ENCODE measurements around the gene FCER1G.
"Not testable (repeated sequence)": the region's sequence is repeated elsewhere in the genome, so short reads cannot be mapped to it uniquely, and the experiment has no call there.

FCER1G gene

GRCh38 chr1:161227196-161227871 lies 12.2 kb downstream of the FCER1G start:
- Histone ChIP-seq H3K36me3 (ENCODE audit: control insufficient read depth, insufficient read depth, low read length) (peaks cover 26% of the 10 kb centered on the region), H3K9me3 (ENCODE audit: control insufficient read depth, insufficient read depth, low read length) (no peaks in the 10 kb centered on the region), H3K27me3 (ENCODE audit: control insufficient read depth, insufficient read depth, low read length) (no peaks in the 10 kb centered on the region), H3K4me1 (ENCODE audit: control insufficient read depth, insufficient read depth, low read length) (peaks cover 9% of the 10 kb centered on the region), H3K9ac (ENCODE audit: low read depth, low read length) (no peak overlapping the region), H3K4me3 (ENCODE audit: low read depth, low read length) (peak overlapping the region; percentile 97)

DNA sequence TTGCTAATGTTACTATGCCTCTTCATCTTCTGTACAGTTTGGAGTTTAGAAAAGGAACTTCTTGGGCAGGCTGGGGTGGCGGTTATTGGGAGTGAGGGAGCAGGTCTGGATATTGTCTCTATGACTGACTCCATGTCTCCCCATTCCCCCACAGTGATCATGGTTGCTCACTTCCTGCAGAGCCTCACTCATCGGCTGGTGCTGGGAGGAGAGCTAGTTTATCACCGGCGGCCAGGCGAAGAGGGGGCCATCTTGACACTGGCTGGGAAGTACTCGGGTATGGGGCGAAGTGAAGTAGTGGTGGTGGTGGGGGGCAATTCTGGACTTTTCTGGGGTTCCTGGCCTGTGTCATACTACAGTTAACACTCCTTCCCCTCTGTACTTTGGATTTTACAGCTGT lies 12.9 kb downstream of the FCER1G start:
- no peaks in the 10 kb centered on the region for H3K27me3 ChIP-seq (ENCODE audit: control insufficient read depth, insufficient read depth, low read length)
- H3K4me3 ChIP-seq (ENCODE audit: low read depth, low read length), result no peak overlapping the region
- H3K9ac ChIP-seq (ENCODE audit: low read depth, low read length), result no peak overlapping the region
- H3K36me3 ChIP-seq (ENCODE audit: control insufficient read depth, insufficient read depth, low read length), result peaks cover 26% of the 10 kb centered on the region
- H3K4me1 ChIP-seq (ENCODE audit: control insufficient read depth, insufficient read depth, low read length), result peaks cover 9% of the 10 kb centered on the region
- no peaks in the 10 kb centered on the region for H3K9me3 ChIP-seq (ENCODE audit: control insufficient read depth, insufficient read depth, low read length)

DNA sequence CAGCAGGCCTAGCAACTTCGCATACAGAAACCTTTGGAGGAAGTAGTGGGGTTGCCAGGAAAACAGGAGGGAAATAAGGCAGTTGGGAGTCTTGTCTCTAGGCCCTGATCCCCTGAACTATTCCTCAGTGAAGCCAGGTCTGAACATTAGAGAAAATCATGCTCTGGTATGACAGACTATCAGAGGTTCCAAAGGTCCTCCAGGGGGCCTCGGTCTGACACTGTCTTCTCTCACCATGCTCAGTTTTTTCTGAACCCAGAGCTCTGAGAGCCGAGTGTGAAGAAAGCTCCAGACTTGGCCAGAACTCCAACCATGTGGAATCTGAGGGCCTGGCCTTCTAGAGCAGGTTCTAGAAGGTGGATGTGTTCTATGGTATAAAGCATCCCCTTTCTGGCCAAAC lies 14.8 kb downstream of the FCER1G start:
- H3K27me3 ChIP-seq (ENCODE audit: control insufficient read depth, insufficient read depth, low read length), result no peaks in the 10 kb centered on the region
- H3K9ac ChIP-seq (ENCODE audit: low read depth, low read length), result no peak overlapping the region
- peaks cover 26% of the 10 kb centered on the region for H3K36me3 ChIP-seq (ENCODE audit: control insufficient read depth, insufficient read depth, low read length)
- no peak overlapping the region for H3K4me3 ChIP-seq (ENCODE audit: low read depth, low read length)
- no peaks in the 10 kb centered on the region for H3K9me3 ChIP-seq (ENCODE audit: control insufficient read depth, insufficient read depth, low read length)
- peaks cover 7% of the 10 kb centered on the region for H3K4me1 ChIP-seq (ENCODE audit: control insufficient read depth, insufficient read depth, low read length)

GRCh38 chr1:161230762-161231161 lies 15.7 kb downstream of the FCER1G start:
- Histone ChIP-seq H3K27me3 (ENCODE audit: control insufficient read depth, insufficient read depth, low read length) (no peaks in the 10 kb centered on the region), H3K4me1 (ENCODE audit: control insufficient read depth, insufficient read depth, low read length) (peaks cover 7% of the 10 kb centered on the region), H3K36me3 (ENCODE audit: control insufficient read depth, insufficient read depth, low read length) (peaks cover 26% of the 10 kb centered on the region), H3K9ac (ENCODE audit: low read depth, low read length) (no peak overlapping the region), H3K9me3 (ENCODE audit: control insufficient read depth, insufficient read depth, low read length) (no peaks in the 10 kb centered on the region), H3K4me3 (ENCODE audit: low read depth, low read length) (no peak overlapping the region)

DNA sequence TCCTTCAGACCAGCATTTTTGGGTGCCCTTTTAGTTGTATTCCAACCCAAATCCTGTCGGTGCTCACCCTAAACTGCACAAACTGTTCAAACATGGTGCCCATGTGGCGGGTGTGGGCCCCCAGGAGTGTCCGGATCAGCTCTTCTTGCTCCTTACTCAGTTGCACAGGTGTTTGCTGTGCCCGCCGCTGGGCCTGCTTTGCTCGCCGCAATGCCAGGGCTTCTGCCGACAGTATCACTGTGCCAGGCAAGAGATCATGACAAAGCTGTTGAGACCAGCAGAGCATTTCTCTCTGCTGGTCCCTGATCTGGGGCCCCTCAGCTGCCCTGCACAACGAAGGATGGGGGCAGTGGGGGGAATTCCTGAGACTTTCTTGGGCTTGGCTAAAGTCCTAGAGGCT lies 18.0 kb downstream of the FCER1G start:
- no peaks in the 10 kb centered on the region for H3K4me1 ChIP-seq (ENCODE audit: control insufficient read depth, insufficient read depth, low read length)
- H3K9me3 ChIP-seq (ENCODE audit: control insufficient read depth, insufficient read depth, low read length), result no peaks in the 10 kb centered on the region
- H3K9ac ChIP-seq (ENCODE audit: low read depth, low read length), result no peak overlapping the region
- peaks cover 26% of the 10 kb centered on the region for H3K36me3 ChIP-seq (ENCODE audit: control insufficient read depth, insufficient read depth, low read length)
- H3K27me3 ChIP-seq (ENCODE audit: control insufficient read depth, insufficient read depth, low read length), result no peaks in the 10 kb centered on the region
- no peak overlapping the region for H3K4me3 ChIP-seq (ENCODE audit: low read depth, low read length)

DNA sequence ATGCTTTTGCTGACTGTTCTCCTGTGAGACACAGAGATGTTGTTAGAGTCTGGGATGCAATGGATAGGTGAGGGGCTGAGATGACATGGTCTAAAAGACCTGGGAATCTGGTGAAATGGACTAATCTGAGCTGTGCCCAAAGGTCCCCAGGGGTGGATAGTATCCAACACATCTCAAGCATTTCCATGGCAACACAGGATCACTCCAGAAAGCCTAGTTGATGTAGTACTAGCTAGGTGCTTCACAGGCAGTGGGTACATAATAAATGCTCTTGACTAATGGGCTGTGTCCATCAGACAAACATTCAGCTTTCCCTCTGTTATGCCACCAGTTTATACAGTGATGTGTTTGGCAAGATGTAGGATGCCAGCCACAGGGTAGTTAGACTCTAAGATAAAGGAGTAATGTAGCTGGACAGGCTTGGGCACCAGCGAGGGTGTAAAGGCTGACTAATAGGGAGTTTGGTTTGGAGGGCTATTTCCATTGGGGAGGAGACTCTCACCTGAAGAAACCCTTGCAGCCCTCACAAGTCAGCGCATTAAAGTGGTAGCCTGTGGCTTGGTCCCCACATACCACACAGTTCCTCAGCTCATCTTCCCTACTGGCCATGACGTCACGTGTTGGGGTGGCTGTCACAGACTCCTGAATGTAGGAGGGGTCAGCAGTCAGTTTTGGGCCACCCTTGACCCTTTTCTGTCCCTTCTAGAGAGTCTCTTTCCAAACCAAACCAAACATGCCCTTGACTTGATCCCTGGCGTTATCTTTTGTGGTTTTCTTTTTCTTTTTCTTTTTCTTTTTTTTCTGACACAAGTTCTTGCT lies 21.1 kb downstream of the FCER1G start:
- Histone ChIP-seq H3K9me3 (ENCODE audit: control insufficient read depth, insufficient read depth, low read length) (no peaks in the 10 kb centered on the region), H3K9ac (ENCODE audit: low read depth, low read length) (no peak overlapping the region)

GRCh38 chr1:161238039-161238473 lies 23.0 kb downstream of the FCER1G start, which contains the start of gene NR1I3:
TSS of gene NR1I3 (minus strand) at chr1:161238203. CDS start at chr1:161236565, 1,638 bp downstream.
- Histone ChIP-seq H3K9ac (ENCODE audit: low read depth, low read length) (no peak within 1 kb of the TSS), H3K27me3 (ENCODE audit: control insufficient read depth, insufficient read depth, low read length) (no peaks in the 10 kb centered on the region), H3K9me3 (ENCODE audit: control insufficient read depth, insufficient read depth, low read length) (no peaks in the 10 kb centered on the region), H3K4me3 (ENCODE audit: low read depth, low read length) (no peak within 1 kb of the TSS), H3K36me3 (ENCODE audit: control insufficient read depth, insufficient read depth, low read length) (no peaks in the 10 kb centered on the region), H3K4me1 (ENCODE audit: control insufficient read depth, insufficient read depth, low read length) (no peaks in the 10 kb centered on the region)

More for the DNA sequence above, 21.1 kb downstream of the FCER1G start:
- H3K4me1 ChIP-seq (ENCODE audit: control insufficient read depth, insufficient read depth, low read length), result no peaks in the 10 kb centered on the region
- H3K4me3 ChIP-seq (ENCODE audit: low read depth, low read length), result no peak overlapping the region
- no peaks in the 10 kb centered on the region for H3K27me3 ChIP-seq (ENCODE audit: control insufficient read depth, insufficient read depth, low read length)
- H3K36me3 ChIP-seq (ENCODE audit: control insufficient read depth, insufficient read depth, low read length), result no peaks in the 10 kb centered on the region

DNA sequence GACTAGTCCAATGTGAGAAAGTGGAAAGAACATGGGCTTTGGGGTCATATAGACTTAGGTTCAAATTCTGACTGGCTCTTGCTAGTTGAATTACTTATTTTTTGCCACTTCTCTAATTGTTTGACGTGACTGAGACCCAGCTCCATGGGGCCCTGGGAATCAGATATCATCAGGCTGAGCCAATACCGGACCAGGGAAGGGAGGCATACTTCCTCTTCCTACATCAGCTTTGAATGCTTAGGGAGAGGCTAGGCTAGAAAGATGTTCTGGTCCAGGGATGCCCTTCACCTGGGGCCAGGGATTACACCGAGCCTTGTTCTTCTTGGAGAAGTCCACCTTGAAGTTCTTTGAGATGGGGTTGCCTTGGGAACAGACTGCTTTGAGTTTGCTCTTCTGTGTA lies 26.6 kb downstream of the FCER1G start:
- no peaks in the 10 kb centered on the region for H3K27me3 ChIP-seq (ENCODE audit: control insufficient read depth, insufficient read depth, low read length)
- no peak overlapping the region for H3K4me3 ChIP-seq (ENCODE audit: low read depth, low read length)
- H3K4me1 ChIP-seq (ENCODE audit: control insufficient read depth, insufficient read depth, low read length), result no peaks in the 10 kb centered on the region
- no peaks in the 10 kb centered on the region for H3K36me3 ChIP-seq (ENCODE audit: control insufficient read depth, insufficient read depth, low read length)
- no peak overlapping the region for H3K9ac ChIP-seq (ENCODE audit: low read depth, low read length)
- no peaks in the 10 kb centered on the region for H3K9me3 ChIP-seq (ENCODE audit: control insufficient read depth, insufficient read depth, low read length)

DNA sequence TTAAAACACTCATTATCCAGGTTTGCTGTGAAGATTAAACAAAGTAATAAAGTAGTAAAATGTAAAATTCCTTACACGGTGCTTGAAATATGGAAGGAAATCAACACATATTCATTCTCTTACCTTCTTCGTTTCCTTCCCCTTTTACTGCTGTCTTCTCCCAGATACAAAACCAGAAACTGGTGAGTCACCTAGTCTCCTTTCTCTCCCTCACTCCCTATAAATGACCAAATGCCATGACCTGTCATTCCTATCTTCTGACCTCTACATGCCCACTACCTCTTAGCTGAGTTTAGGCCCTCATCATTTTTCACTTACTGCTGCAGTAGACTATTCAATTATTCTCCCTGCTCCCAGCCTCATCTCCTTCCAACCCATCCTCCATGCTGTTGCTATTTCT lies 27.2 kb downstream of the FCER1G start:
- Histone ChIP-seq H3K4me3 (ENCODE audit: low read depth, low read length) (no peak overlapping the region), H3K36me3 (ENCODE audit: control insufficient read depth, insufficient read depth, low read length) (no peaks in the 10 kb centered on the region), H3K9ac (ENCODE audit: low read depth, low read length) (no peak overlapping the region), H3K4me1 (ENCODE audit: control insufficient read depth, insufficient read depth, low read length) (no peaks in the 10 kb centered on the region), H3K9me3 (ENCODE audit: control insufficient read depth, insufficient read depth, low read length) (no peaks in the 10 kb centered on the region), H3K27me3 (ENCODE audit: control insufficient read depth, insufficient read depth, low read length) (no peaks in the 10 kb centered on the region)

DNA sequence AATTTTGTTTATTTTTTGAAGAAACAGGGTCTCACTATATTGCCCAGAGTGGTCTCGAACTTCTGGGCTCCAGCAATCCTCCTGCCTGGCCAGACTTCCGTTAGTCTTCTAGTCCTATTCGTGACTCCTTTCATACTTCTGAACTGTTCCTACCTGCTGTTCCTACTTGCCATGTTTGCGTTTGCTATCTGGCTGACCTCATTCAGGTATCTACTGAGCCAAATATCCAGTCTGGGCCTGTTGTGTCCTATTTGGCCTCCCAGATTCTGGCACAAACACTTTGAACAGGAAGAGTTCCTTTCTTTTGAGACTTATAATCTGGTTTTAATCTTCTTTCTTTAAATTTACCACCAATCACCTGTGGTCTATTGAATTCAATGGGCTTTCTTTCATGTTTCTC lies 29.8 kb downstream of the FCER1G start:
- H3K9ac ChIP-seq (ENCODE audit: low read depth, low read length), result no peak overlapping the region
- H3K36me3 ChIP-seq (ENCODE audit: control insufficient read depth, insufficient read depth, low read length), result no peaks in the 10 kb centered on the region
- no peaks in the 10 kb centered on the region for H3K9me3 ChIP-seq (ENCODE audit: control insufficient read depth, insufficient read depth, low read length)
- no peaks in the 10 kb centered on the region for H3K27me3 ChIP-seq (ENCODE audit: control insufficient read depth, insufficient read depth, low read length)
- H3K4me3 ChIP-seq (ENCODE audit: low read depth, low read length), result no peak overlapping the region
- H3K4me1 ChIP-seq (ENCODE audit: control insufficient read depth, insufficient read depth, low read length), result no peaks in the 10 kb centered on the region

DNA sequence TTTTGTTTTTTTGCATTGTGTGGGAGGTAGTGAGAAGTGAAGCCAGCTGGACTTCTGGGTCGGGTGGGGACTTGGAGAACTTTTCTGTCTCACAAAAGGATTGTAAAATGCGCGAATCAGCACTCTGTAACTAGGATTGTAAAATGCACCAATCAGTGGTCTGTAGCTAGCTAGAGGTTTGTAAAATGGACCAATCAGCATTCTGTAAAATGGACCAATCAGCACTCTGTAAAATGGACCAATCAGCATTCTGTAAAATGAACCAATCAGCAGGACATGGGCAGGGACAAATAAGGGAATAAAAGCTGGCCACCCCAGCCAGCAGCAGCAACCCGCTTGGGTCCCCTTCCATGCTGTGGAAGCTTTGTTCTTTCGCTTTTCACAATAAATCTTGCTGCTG lies 35.0 kb downstream of the FCER1G start:
- H3K9me3 ChIP-seq (ENCODE audit: control insufficient read depth, insufficient read depth, low read length); H3K9ac ChIP-seq (ENCODE audit: low read depth, low read length); H3K36me3 ChIP-seq (ENCODE audit: control insufficient read depth, insufficient read depth, low read length); H3K4me3 ChIP-seq (ENCODE audit: low read depth, low read length); H3K4me1 ChIP-seq (ENCODE audit: control insufficient read depth, insufficient read depth, low read length); H3K27me3 ChIP-seq (ENCODE audit: control insufficient read depth, insufficient read depth, low read length): not testable (repeated sequence)

DNA sequence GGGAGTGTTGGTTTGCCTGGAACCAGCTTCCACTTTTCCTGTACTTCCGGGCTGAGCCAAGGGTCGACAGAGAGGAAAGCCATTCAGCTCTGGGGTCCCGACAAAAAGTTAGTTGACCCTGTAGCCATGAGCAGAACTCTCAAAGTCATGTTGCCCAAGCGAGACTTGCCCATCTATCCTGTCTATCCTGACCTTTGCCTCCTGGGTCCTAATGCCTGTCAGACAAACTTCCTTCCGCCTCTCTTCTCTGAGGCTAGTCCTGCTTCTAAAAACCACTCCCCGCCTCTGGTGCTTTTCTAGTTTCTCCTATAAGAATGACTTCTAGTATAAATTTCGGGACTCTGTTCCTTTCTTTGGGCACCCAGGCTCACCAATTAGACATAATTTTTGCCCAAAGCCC lies 35.7 kb downstream of the FCER1G start:
- Histone ChIP-seq H3K27me3 (ENCODE audit: control insufficient read depth, insufficient read depth, low read length) (no peaks in the 10 kb centered on the region), H3K9ac (ENCODE audit: low read depth, low read length) (peak overlapping the region; percentile 12), H3K4me1 (ENCODE audit: control insufficient read depth, insufficient read depth, low read length) (no peaks in the 10 kb centered on the region), H3K9me3 (ENCODE audit: control insufficient read depth, insufficient read depth, low read length) (no peaks in the 10 kb centered on the region), H3K4me3 (ENCODE audit: low read depth, low read length) (no peak overlapping the region), H3K36me3 (ENCODE audit: control insufficient read depth, insufficient read depth, low read length) (no peaks in the 10 kb centered on the region)

Data from iPS-15b (cell line).